Measurements from ENCODE around the gene NLGN1. TPM values are rescaled to one million over a fixed set of nuclear protein-coding genes. Genes with fewer than 3 reads are reported as not detected.

Gene NLGN1
- total and polyA plus RNA-seq, 9 of the 15 experiments (the other 6 are each of a cell fraction or from before 2014, with no cell fraction given), result under 0.01 to 0.01 TPM; not detected in 7

- H3K27ac ChIP-seq (ENCODE audit: extremely low read depth, low read depth, low read length), result no peak overlapping the region
- in situ Hi-C loops (cut with MboI) (no loop called here), intact Hi-C loops (cut with micrococcal nuclease) (no loop called here)
- no peak overlapping the region for H3K9ac ChIP-seq (ENCODE audit: insufficient read depth in 1 of 2, low read depth in 2 of 2, low read length in 2 of 2)
- WGBS (ENCODE audit: insufficient coverage, low coverage, missing lambda C conversion rate), result 20% methylated on average over 2 of the region's 2 CpGs
- no peaks in the 10 kb centered on the region for H3K4me1 ChIP-seq (replicated peaks in 1 of 2; ENCODE audit: control insufficient read depth in 2 of 2, insufficient read depth in 2 of 2, low read length in 2 of 2)
- H2AFZ ChIP-seq (ENCODE audit: low read depth, low read length), result no peak overlapping the region
- DNase-seq (ENCODE audit: extremely low read depth in 1 of 4, low spot score in 3 of 4) (no peak), FAIRE-seq (no peak), ATAC-seq (no peak)
- no peaks in the 10 kb centered on the region for H3K36me3 ChIP-seq (ENCODE audit: control insufficient read depth, insufficient read depth, low read length)
- H3K4me3 ChIP-seq, result no peak overlapping the region
- H4K20me1 ChIP-seq (replicated peaks; ENCODE audit: control insufficient read depth, insufficient read depth, low read length), result no peaks in the 10 kb centered on the region
- no peaks in the 10 kb centered on the region for H3K27me3 ChIP-seq (ENCODE audit: control insufficient read depth in 2 of 2, insufficient read depth in 2 of 2, low read length in 2 of 2)
- POLR2A ChIA-PET, result no interaction called here
- no peak overlapping the region for H3K4me2 ChIP-seq (ENCODE audit: insufficient read depth, low read length)
- CTCF ChIA-PET (ENCODE audit: low intra/inter-chr PET ratio), result no interaction called here
- H3K79me2 ChIP-seq (ENCODE audit: control insufficient read depth, insufficient read depth, low read length), result no peaks in the 10 kb centered on the region
- no TSS peak for BruUV-seq (replicated peaks)
- TF ChIP-seq ZZZ3 (IDR thresholded peaks at IDR 0.05) (no peak), PCBP1 (IDR thresholded peaks at IDR 0.05; ENCODE audit: low read depth, low read length, poor library complexity, severe bottlenecking) (no peak), NFRKB (IDR thresholded peaks at IDR 0.05; ENCODE audit: low read depth) (no peak), SRSF3 (IDR thresholded peaks at IDR 0.05; ENCODE audit: insufficient read depth, low read length) (no peak), RBM17 (IDR thresholded peaks at IDR 0.05; ENCODE audit: borderline replicate concordance, low read depth, low read length) (no peak), GTF2F1 (IDR thresholded peaks at IDR 0.05; ENCODE audit: low read depth, low read length) (no peak), MTA2 (IDR thresholded peaks at IDR 0.05; ENCODE audit: low read depth) (no peak), ATF2 (CRISPR knock-in tag; IDR thresholded peaks at IDR 0.05) (no peak), POLR2A (conservative IDR thresholded peaks at IDR 0.05) (no peak), NR1H2 (CRISPR knock-in tag; IDR thresholded peaks at IDR 0.05) (no peak), ZNF551 (CRISPR knock-in tag; IDR thresholded peaks at IDR 0.05) (no peak), ZNF830 (CRISPR knock-in tag; IDR thresholded peaks at IDR 0.05) (no peak), MCM2 (IDR thresholded peaks at IDR 0.05; ENCODE audit: low read depth) (no peak), MXD1 (CRISPR knock-in tag; IDR thresholded peaks at IDR 0.05; ENCODE audit: borderline replicate concordance, poor library complexity, severe bottlenecking) (no peak), ARID2 (IDR thresholded peaks at IDR 0.05) (no peak), HES1 (IDR thresholded peaks at IDR 0.05; ENCODE audit: low read depth) (no peak)
- no peaks in the 10 kb centered on the region for H3K9me3 ChIP-seq (replicated peaks; ENCODE audit: control insufficient read depth, insufficient read depth, low read depth, low read length)
- H3K9me1 ChIP-seq (ENCODE audit: control insufficient read depth, insufficient read depth, low read length), result no peaks in the 10 kb centered on the region
These were observed 697.1 kb downstream of the NLGN1 start for GRCh38 chr3:174094669-174095068.
